WERI-Rb-1 (cell line): Measurements from ENCODE around the gene SPTBN1.

Experiments used
- DNase-seq: peaks from one replicate; pipeline ENCODE4 v3.0.0-alpha.2; 2020
- H3K27ac ChIP-seq: fragments of 250-450 bp; sonication (Bioruptor Pico); 2 replicates; pipeline ENCODE4 v1.5.1; 2020; ENCODE audit warnings: mild to moderate bottlenecking, moderate library complexity
- H3K27me3 ChIP-seq: fragments of 250-450 bp; sonication (Bioruptor Pico); 2 replicates; pipeline ENCODE4 v1.5.1; 2021; ENCODE audit warnings: mild to moderate bottlenecking, low read depth, moderate library complexity; ENCODE audit not compliant: insufficient read depth, severe bottlenecking
- H3K36me3 ChIP-seq: fragments of 250-450 bp; sonication (Bioruptor Pico); 2 replicates; pipeline ENCODE4 v1.5.1; 2020; ENCODE audit warnings: mild to moderate bottlenecking, moderate library complexity
- H3K4me3 ChIP-seq: 2 replicates; pipeline ENCODE4 v1.5.1; 2011; ENCODE audit warnings: low read depth, mild to moderate bottlenecking, control low read depth, low read length
- H3K9me3 ChIP-seq: fragments of 250-450 bp; sonication (Bioruptor Pico); 2 replicates; pipeline ENCODE4 v1.5.1; 2021; ENCODE audit warnings: mild to moderate bottlenecking, moderate library complexity; ENCODE audit not compliant: severe bottlenecking
- TF ChIP-seq, protein P1 (sequence below): IDR thresholded peaks from 2 replicates; pipeline ENCODE4 v1.5.1; 2011; ENCODE audit warnings: low read depth, mild to moderate bottlenecking, control low read depth, inconsistent platforms, low read length

The SPTBN1 gene

DNA sequence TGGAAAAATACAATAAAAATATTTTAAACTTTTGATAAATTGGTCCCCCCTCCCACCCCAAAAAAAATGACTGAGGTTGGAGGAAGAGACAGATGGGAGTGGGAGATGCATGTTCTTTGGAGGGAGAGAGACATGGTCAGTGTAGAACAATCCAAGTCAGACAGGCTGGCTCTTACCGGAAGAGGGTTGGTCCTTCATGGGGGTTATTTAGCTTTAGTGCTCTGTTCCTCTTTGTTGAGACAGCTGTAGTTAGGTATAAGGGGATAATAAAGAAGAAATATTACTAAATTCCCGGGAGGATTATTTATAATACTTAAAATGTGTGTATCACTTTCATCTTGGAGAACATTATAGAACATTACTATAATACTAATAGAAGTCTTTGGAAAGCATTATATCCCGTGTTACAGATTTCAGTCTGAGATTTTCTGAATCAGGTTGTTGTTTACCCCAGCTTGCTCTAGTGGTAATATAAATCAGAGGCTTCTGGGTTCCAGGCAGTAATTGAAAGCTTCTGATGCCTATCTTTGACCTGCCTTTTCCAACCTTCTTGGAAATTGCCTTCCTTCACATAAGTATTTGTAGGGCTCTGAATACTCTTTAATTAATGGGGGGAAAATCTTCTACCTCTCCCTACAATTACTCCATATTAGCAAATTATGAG is 87.7 kb downstream of the SPTBN1 start:
- Histone ChIP-seq H3K4me3 (no peak overlapping the region), H3K27me3 (no peaks in the 10 kb centered on the region), H3K9me3 (no peaks in the 10 kb centered on the region), H3K36me3 (peaks cover 6% of the 10 kb centered on the region; the same call in 1 of the 2 replicates), H3K27ac (no peak overlapping the region)
- TF ChIP-seq, protein P1, sequence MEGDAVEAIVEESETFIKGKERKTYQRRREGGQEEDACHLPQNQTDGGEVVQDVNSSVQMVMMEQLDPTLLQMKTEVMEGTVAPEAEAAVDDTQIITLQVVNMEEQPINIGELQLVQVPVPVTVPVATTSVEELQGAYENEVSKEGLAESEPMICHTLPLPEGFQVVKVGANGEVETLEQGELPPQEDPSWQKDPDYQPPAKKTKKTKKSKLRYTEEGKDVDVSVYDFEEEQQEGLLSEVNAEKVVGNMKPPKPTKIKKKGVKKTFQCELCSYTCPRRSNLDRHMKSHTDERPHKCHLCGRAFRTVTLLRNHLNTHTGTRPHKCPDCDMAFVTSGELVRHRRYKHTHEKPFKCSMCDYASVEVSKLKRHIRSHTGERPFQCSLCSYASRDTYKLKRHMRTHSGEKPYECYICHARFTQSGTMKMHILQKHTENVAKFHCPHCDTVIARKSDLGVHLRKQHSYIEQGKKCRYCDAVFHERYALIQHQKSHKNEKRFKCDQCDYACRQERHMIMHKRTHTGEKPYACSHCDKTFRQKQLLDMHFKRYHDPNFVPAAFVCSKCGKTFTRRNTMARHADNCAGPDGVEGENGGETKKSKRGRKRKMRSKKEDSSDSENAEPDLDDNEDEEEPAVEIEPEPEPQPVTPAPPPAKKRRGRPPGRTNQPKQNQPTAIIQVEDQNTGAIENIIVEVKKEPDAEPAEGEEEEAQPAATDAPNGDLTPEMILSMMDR = no peak
- no peak for DNase-seq

DNA sequence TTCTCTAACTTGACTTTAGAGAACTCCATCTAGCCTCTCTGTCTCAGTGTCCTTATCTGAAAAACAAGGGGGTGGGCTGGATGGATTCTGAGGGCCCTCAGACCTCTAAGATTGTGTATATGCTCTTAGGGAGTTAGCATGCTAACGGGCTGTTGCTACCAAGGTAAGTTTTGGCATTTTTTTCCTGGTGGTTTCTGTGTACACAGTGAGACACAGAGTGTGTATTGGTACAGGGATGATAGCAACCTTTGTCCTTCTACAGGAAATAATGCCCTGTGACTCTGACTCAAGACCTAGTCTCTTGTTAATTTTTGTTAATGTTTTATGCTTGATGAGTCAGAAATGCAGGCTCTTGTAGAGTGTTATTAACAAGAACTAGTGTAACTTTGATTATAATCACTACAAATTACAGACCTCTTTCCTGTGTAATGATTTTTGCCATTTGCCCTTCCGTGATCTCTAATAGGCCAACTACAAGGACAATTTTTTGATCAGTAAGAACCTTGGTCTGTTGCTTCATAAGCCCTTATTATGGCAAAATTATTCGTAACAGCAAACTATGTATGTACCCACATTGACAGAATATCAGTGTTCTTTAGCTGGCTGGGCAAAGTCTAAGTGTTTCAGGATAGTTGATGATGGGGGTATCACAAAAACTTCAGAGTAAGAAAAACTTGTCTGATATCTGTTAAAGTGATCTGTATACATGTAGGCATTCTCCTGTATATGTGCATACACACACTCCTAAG is 89.7 kb downstream of the SPTBN1 start:
- no peak for DNase-seq
- Histone ChIP-seq H3K4me3 (no peak overlapping the region), H3K27ac (no peak overlapping the region), H3K9me3 (no peaks in the 10 kb centered on the region), H3K27me3 (no peaks in the 10 kb centered on the region), H3K36me3 (peaks cover 3% of the 10 kb centered on the region; the same call in 1 of the 2 replicates)
- TF ChIP-seq, protein P1 = no peak

DNA sequence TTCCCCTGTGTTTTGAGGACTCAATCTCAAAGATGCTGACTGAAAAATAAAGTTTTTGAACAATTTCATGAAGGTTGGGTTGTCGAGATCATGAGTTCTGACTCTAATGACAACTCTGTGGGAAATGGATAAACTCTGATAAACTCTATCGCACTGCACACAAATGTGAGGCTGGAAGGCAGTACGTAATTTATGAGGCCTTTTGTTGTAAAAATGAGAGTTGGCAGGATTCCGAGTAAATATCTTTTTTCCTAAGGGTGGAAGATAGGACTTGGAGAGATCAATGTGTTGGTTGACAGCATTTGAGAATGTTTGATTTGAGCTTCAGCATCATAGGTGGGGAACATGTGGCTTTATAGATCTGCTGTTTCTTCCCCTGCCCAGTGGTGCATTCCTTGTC is 90.4 kb downstream of the SPTBN1 start:
- H3K27ac ChIP-seq = no peak overlapping the region
- H3K9me3 ChIP-seq = no peaks in the 10 kb centered on the region
- H3K27me3 ChIP-seq = no peaks in the 10 kb centered on the region
- no peak overlapping the region for H3K4me3 ChIP-seq
- DNase-seq = no peak
- TF ChIP-seq, protein P1 = no peak
- H3K36me3 ChIP-seq = peaks cover 3% of the 10 kb centered on the region; the same call in 1 of the 2 replicates

DNA sequence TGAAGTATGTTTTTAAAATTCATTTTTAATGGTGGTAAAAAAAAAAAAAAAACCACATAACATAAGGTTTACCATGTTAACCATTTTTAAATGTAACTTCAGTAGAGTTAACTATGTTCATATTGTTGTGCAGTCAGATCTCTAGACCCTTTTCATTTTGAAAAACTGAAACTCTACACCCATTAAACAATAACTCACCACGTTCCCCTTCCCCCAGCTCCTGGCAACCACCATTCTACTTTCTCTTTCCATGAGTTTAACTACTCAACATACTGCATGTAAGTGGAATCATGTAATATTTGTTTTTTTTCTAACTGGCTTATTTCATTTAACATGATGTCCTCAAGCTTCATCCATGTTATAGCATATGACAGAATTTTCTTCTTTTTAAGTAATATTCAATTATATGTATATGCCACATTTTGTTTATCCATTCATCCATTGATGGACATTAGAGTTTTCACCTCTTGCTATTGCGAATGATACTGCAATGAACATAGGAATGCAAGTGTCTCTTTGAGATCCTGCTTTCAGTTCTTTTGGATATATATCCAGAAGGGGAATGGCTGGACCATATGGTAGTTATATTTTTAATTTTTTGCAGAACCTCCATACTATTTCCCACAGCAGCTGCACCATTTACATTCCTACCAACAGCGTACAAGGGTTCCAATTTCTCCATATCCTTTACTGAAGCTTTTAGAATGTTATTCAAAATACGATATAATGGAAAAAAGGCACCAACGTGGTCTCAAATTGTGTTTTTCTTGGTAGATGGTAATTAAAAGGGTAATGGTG is 91.0 kb downstream of the SPTBN1 start:
- Histone ChIP-seq H3K27me3 (no peaks in the 10 kb centered on the region), H3K9me3 (no peaks in the 10 kb centered on the region), H3K4me3 (no peak overlapping the region), H3K36me3 (peaks cover 3% of the 10 kb centered on the region; the same call in 1 of the 2 replicates), H3K27ac (no peak overlapping the region)
- TF ChIP-seq, protein P1 = no peak
- no peak for DNase-seq

DNA sequence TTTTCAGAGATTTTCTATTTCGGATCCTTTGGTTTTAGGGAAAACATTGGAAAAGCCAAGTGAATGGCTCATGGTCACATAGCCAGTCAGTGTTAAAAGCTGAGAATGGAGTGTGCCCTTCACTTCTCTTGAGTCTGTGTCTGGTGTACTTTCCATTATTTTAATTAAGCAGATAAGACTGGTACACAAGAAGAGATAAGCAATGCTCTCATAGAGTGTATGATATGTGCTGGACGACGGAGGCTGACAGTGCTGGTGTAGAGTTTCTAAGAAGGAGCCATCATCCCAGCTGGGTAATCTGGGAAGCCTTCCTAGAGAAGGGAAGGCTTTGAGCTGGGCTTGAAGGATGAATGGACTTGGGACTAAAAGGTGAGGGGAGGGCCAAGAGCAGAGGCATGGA is 93.3 kb downstream of the SPTBN1 start:
- Histone ChIP-seq H3K4me3 (no peak overlapping the region), H3K27ac (no peak overlapping the region), H3K36me3 (peaks cover 3% of the 10 kb centered on the region; the same call in 1 of the 2 replicates), H3K27me3 (no peaks in the 10 kb centered on the region), H3K9me3 (no peaks in the 10 kb centered on the region)
- TF ChIP-seq, protein P1 = no peak
- no peak for DNase-seq
